IPS-NIHi11 (cell line): ENCODE results near the gene TAS2R39.
"Not testable (repeated sequence)": the region's sequence is repeated elsewhere in the genome, so short reads cannot be mapped to it uniquely, and the experiment has no call there.

Experiments used
- DNase-seq: peaks from one replicate; pipeline ENCODE4 v3.0.0; 2012; ENCODE audit warnings: mixed read lengths, low spot score

Gene TAS2R39

DNA sequence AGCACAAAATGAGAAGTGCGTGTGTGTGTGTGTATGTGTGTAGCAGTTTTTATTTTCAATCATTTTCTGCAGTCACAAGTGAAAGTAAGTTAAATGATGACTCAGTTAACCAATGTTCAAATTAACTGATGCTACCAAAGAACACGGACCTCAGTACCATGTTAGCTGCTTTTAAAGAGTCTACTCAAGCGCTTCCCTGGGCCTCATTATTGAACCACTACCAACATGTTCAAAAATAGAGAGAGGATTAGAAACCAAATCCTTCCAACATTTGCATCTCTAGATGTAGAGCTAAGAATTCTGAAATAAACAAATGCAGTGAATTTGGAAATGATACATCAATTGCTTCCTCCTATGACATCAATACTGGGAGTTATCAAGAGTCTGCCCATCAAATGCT lies at the start of gene TAS2R39:
Gene TAS2R39 (plus strand): TSS at position 396 of the 400 bp plus-strand sequence. CDS start 0 bp downstream, at position 396.
- no peak for DNase-seq

- no peak for DNase-seq
These were observed 36.1 kb upstream of the TAS2R39 start for GRCh38 chr7:143147070-143147469.

DNA sequence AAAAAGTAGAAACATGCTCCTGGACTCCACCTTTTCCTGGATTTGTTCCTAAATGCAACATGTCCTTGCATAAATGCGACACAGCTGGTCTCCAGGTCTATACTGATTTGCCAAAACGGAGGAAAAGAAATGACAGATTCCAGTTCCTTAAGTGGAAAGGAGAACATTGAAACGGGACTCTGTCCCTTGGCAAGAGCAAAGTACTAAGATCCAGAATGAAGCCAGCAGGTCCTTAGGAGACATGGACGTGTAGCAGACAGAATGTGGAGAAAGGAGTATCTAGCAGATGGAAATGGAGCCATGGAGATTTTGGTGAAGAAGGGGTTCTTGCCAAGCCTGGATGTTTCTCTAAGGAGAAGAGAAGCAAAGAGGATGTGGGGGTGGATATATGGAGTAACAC lies 35.2 kb upstream of the TAS2R39 start:
- DNase-seq = no peak

- DNase-seq = no peak
These were observed 34.6 kb upstream of the TAS2R39 start for GRCh38 chr7:143148651-143149050.

GRCh38 chr7:143150696-143151095 lies 32.5 kb upstream of the TAS2R39 start:
- not testable (repeated sequence) for DNase-seq

DNA sequence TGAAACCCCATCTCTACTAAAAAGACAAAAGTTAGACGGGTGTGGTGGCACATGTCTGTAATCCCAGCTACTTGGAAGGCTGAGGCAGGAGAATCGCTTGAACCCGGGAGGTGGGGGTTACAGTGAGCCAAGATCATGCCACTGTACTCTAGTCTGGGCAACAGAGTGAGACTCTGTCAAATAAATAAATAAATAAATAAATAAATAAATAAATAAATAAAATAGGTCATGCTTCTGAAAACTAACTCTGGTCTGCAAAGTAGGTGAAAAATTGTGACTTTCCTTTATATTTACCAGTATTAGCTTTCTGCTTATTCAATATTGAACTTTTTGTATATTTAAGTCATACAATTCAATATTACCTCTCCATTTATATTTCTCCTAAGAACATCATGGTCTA lies 24.6 kb upstream of the TAS2R39 start:
- not testable (repeated sequence) for DNase-seq

GRCh38 chr7:143171697-143172096 lies 11.5 kb upstream of the TAS2R39 start:
- DNase-seq = no peak

DNA sequence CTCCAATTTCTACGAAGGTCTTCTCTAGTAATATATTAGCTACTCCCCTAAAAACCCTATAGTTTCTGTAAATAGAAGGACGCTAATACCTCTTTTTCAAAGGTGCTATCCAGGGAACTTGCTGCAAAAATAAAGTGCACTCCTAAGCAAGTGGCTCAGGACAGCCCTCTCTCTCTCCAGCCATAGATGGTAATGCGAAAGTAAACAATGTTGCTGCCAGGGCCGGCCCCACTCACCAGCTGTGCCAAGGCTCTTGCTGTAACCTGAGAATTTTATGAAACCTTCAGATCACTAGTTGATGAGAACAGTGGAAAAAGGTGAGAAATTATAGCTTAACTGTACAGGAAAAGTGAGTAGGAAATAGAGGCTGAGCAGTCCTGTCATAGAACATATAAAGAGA lies 10.9 kb upstream of the TAS2R39 start:
- peak; percentile 38 for DNase-seq

GRCh38 chr7:143176128-143176527 lies 7.1 kb upstream of the TAS2R39 start:
- DNase-seq = no peak

- no peak for DNase-seq
These were observed 5.7 kb upstream of the TAS2R39 start for GRCh38 chr7:143177374-143178119.

DNA sequence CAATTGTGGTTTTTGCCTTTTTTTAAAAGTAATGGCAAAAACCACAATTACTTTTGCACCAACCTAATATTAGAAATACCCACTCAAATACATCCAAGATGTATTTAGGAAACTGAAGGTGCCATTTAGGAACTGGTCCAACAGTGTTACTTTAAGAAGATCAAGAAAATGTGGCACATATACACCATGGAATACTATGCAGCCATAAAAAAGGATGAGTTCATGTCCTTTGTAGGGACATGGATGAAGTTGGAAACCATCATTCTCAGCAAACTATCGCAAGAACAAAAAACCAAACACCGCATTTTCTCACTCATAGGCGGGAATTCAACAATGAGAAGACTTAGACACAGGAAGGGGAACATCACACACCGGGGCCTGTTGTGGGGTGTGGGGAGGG lies 2.4 kb upstream of the TAS2R39 start:
- not testable (repeated sequence) for DNase-seq

GRCh38 chr7:143181349-143181748 lies 1.9 kb upstream of the TAS2R39 start:
- no peak for DNase-seq

DNA sequence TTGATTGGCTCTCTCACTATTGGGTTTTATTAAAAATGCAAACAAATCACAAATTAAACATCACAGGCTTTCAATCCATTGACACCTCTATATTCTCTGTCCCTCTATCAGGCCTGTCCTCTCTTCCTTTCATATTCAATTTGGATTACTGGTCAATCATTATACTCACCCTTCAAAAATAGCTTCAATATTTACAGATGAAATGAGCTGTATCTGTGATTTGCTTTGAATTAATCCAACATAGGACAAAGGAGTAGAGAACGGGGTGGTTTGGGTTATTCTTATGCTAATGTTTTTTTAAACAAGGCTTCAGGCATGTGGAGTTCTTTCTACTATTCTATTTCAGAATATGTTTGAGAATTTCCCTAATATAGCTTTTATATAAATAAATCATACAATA lies 2.3 kb downstream of the TAS2R39 start:
- no peak for DNase-seq

DNA sequence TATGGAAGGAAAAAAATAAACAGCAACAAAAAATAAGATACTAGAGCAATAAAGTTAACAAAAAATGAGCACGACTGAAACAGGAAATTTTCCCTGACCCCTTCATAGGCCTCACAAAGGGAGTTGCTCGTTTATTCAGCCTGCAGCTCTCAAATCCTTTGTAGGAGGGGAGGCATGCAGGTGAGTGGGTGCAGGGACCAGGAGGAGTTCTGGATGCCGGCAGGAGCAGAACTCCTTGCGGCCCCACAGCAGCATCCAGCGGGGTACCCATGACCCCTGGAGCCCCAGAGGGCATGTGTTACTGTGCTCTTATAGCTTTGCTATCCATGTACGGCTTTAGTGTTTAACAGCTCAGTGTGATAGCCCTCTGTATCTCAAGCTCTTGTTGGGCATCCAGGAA lies 5.8 kb downstream of the TAS2R39 start:
- DNase-seq = no peak

DNA sequence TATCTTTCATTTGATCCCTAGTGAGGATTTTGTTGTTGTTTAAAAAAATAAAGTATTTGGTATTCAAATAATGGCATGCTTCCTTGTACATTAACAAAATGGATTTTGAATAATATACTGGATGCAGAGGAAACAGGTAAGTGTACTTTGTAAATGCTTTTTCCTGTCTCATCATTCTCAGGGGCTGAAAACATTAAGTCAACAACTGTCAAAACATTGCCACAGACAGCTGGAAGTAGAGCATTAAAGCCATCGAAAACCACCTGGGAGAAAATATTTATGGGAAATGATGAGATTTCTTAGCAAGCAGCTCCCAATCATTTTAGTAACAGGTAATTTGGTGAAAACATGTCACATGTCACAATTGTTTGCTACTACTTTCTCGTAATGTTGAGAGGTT lies 10.7 kb downstream of the TAS2R39 start:
- DNase-seq = no peak

GRCh38 chr7:143199040-143199439 lies 15.8 kb downstream of the TAS2R39 start:
- DNase-seq = no peak

DNA sequence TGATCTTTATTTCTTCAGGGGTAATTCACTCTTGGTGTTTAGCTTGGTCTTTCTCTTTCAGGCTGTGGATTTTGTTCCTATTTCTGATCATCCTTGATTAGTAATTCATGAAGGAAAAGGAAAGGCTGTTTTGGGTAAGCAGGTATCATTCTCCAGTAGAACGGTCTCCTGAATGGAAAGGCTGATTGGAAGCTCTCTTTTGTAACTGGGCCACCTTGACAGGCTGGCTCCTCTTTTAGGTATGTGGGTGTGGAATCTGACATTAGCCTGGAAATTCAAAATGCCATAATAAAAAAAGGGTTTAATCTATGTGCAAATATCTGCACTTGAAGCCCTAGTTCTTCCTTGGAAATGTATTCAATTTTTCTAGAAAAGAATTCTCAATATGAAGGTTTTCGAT lies 18.9 kb downstream of the TAS2R39 start:
- no peak for DNase-seq

GRCh38 chr7:143203386-143203785 lies 20.2 kb downstream of the TAS2R39 start:
- no peak for DNase-seq

GRCh38 chr7:143205560-143206293 lies 22.5 kb downstream of the TAS2R39 start:
- DNase-seq = no peak

DNA sequence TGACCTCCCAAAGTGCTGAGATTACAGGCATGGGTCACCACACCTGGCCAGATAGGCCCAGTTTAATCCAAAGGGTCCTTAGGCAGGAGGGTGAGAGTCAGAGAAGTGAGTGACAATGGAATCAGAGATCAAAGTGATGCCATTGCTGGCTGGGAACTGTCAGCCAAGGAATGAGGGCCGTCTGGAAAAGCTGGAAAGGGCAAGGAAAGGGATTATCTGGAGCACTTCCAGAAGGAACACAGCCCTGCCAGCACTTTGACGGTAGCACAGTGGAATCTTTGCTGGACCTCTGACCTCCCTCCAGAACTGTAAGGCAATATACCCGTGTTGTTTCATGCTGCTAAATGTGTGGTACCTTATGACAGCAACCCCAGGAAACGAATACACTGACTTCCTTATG lies 27.3 kb downstream of the TAS2R39 start:
- no peak for DNase-seq

GRCh38 chr7:143213478-143213877 lies 30.3 kb downstream of the TAS2R39 start:
- not testable (repeated sequence) for DNase-seq

DNA sequence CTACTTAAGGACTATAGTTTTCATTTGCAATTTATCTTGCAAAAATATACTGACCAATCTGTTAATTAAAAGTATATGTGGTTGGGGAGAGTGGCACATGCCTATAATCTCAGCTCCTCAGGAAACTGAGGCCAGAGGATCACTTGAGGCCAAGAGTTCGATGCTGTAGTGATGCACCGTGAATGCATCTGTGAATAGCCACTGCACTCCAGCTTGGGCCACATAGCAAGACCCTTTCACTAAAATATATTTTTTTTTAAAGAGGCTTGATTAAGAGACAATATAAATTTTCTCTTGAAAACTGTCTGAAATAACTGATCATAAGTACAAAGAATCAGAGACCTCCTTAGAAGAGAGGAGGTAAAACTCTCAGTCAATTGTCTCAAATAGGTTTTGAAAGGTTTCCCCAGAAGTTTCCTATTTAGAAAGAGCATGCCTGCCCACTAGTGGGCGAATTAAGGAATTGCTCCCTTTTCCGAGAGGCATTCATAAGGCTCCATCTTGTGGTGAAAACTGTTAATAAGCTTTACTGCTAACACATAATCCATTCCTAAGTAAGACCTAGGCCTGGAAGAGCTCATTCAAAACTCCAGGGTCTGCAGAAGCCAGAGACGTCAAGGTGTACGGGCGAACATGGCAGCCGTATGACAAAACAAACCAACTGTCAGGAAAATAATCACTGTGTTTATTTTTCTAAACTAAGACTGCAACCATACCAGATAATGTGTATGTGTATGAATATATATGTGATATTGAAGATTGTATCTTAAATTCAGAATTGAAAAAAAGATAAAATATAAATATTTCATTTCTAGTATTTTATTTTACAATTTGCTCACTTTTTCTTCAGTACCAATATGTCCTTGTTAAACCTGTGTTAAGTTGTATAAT lies 31.8 kb downstream of the TAS2R39 start:
- peak; percentile 90 for DNase-seq

DNA sequence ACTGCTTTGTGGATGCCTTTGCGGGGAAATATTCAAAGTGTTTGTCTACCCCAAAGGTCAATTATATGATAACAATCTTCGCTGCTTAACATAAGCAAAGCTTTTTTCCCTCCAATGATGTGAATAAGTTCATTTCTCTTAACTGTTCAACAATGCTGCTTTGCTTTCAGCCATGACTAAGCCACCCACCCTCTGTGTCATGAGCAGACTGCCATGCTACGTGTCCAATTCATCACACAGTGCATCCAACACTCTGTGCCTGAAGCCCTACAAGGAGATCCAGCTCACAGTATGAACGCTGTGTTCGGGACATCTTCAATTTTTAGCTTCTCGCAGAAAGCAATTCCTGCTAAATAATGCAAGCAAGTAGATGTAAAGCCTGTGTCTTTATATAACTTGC lies 32.9 kb downstream of the TAS2R39 start:
- no peak for DNase-seq
